OCI-LY7 (cell line): Measurements from ENCODE around the gene DIP2C. TPM values are rescaled to one million over a fixed set of nuclear protein-coding genes. Genes with fewer than 3 reads are reported as not detected.

Source experiments
- BruUV-seq: library from RNA; stranded (reverse); fragments of 400-500 nt; replicated peaks from 2 replicates; lab custom pipeline; 2021; lab: Mats Ljungman, UMichigan
- CTCF ChIA-PET: fragments of 300-600 bp; sonication (Branson Sonifier 250); formaldehyde crosslinking; loops from one replicate; lab custom pipeline; 2022; ENCODE audit warnings: antibody characterized with exemption; ENCODE audit not compliant: unreplicated experiment; lab: Charles Lee
- POLR2A ChIA-PET: fragments of 300-600 bp; sonication (Branson Sonifier 250); formaldehyde crosslinking; loops from one replicate; lab custom pipeline; 2022; ENCODE audit warnings: antibody characterized with exemption; lab: Charles Lee
- DNase-seq: peaks from one replicate; pipeline ENCODE4 v3.0.0-alpha.2; 2015; ENCODE audit warnings: low spot score
- H2AFZ ChIP-seq: fragments of 200-600 bp; sonication (generic), shearing (Covaris generic); 2 replicates; pipeline ENCODE4 v1.6.1; 2014; ENCODE audit warnings: mild to moderate bottlenecking, antibody characterized with exemption, low read length, moderate library complexity
- H3K27ac ChIP-seq: fragments of 200-600 bp; sonication (generic); 2 replicates; pipeline ENCODE4 v1.5.1; 2014; ENCODE audit warnings: mixed run types, low read depth, mild to moderate bottlenecking, moderate library complexity, low read length, inconsistent platforms; ENCODE audit not compliant: poor library complexity, severe bottlenecking
- H3K36me3 ChIP-seq: fragments of 200-600 bp; sonication (generic); 2 replicates; pipeline ENCODE4 v1.6.1; 2014; ENCODE audit warnings: mild to moderate bottlenecking, antibody characterized with exemption, low read length, moderate library complexity, mixed read lengths; ENCODE audit not compliant: insufficient read depth
- H3K4me1 ChIP-seq: fragments of 200-600 bp; sonication (generic); 2 replicates; pipeline ENCODE4 v1.5.1; 2014; ENCODE audit warnings: mild to moderate bottlenecking, low read length; ENCODE audit not compliant: insufficient read depth, poor library complexity, severe bottlenecking
- H3K4me2 ChIP-seq: fragments of 200-600 bp; sonication (generic); 2 replicates; pipeline ENCODE4 v1.6.1; 2014; ENCODE audit warnings: mild to moderate bottlenecking, low read length
- H3K4me3 ChIP-seq: fragments of 200-600 bp; sonication (generic); 2 replicates; pipeline ENCODE4 v1.5.1; 2014; ENCODE audit warnings: mild to moderate bottlenecking, low read depth, low read length; ENCODE audit not compliant: poor library complexity, severe bottlenecking
- H3K79me2 ChIP-seq: fragments of 200-600 bp; sonication (generic); 2 replicates; pipeline ENCODE4 v1.6.1; 2016; ENCODE audit warnings: low read depth, mild to moderate bottlenecking, low read length, moderate library complexity, mixed read lengths; ENCODE audit not compliant: insufficient read depth
- H3K9me2 ChIP-seq: fragments of 200-600 bp; sonication (generic); 2 replicates; pipeline ENCODE4 v1.6.1; 2016; ENCODE audit warnings: mild to moderate bottlenecking, low read length, mixed read lengths; ENCODE audit not compliant: insufficient read depth
- H3K9me3 ChIP-seq: fragments of 200-600 bp; sonication (generic); 2 replicates; pipeline ENCODE4 v1.6.1; 2014; ENCODE audit warnings: mild to moderate bottlenecking, mixed run types, low read length, mixed read lengths
- H4K20me1 ChIP-seq: fragments of 200-600 bp; sonication (generic); 2 replicates; pipeline ENCODE4 v1.6.1; 2014; ENCODE audit warnings: mild to moderate bottlenecking, antibody characterized with exemption, low read length, moderate library complexity, mixed read lengths; ENCODE audit not compliant: insufficient read depth
- EZH2phosphoT487 ChIP-seq: fragments of 200-600 bp; sonication (generic); IDR thresholded peaks from 2 replicates; pipeline ENCODE4 v1.6.1; 2018; ENCODE audit warnings: low read depth, borderline replicate concordance, mild to moderate bottlenecking, mixed run types, antibody characterized with exemption, low read length, moderate library complexity, mixed read lengths
- intact Hi-C: fragments of 100-400 bp; cut with micrococcal nuclease; formaldehyde crosslinking; loops from one replicate; pipeline ENCODE4 v1.10.0; 2022; ENCODE audit not compliant: unreplicated experiment
- total RNA-seq, 2 experiments: library from RNA; depleted of rRNA in 1 of 2; stranded (reverse); fragments of >200 nt in 1 of 2; shearing (Covaris generic) in 1 of 2; gene quantifications; 2 replicates each; pipeline ENCODE4 v1.2.3, GENCODE V29; 2014 to 2022
- TF ChIP-seq, protein P1 (sequence below): fragments of 200-600 bp; sonication (generic); conservative IDR thresholded peaks from 2 replicates; pipeline ENCODE4 v1.5.1; 2014; ENCODE audit warnings: mild to moderate bottlenecking, antibody characterized with exemption, low read length, moderate library complexity, mixed read lengths

DIP2C gene
- total RNA-seq, 2 experiments from 2014 or later = 10.9 to 29.5 TPM

DNA sequence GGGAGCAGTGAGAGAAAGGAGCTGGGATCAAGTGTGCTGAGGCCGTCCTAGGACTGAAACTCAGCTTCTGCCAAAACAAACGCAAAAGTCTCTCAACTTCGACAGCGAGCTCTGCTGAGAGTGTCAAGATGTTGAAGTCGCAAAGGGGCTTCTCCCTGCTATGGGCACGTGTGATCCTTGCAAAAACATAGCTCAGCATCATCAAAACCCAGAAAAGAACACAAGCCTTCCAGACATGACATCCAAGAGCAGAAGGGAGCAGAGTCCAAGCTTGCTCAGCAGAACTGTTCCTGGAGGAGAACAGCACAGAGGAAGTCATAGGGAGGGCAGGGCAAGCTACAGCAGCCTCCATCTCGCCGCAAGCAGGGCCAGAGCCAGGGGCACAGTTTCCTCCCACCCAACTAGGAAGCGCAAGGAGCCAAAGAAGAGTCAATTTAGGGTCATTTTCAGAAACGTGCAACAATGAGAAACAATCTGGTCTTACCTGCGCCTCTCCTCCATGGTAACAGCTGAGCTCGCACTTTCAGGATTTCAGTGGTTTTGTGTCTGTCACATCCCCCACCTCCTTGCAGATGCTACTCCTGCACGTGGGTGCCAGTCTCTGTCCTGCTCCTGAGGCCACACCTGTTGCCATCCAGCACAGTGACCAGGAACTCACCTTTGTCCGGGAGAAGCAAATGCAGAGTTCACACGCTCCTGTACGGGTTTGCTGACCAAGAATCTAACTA, 113.9 kb downstream of the DIP2C start:
- Histone ChIP-seq H2AFZ (no peak overlapping the region), H3K4me1 (peaks cover 4% of the 10 kb centered on the region), H3K27ac (no peak overlapping the region), H4K20me1 (no peaks in the 10 kb centered on the region), H3K4me3 (no peak overlapping the region), H3K79me2 (no peaks in the 10 kb centered on the region), H3K9me2 (no peaks in the 10 kb centered on the region), H3K36me3 (no peaks in the 10 kb centered on the region), H3K9me3 (no peaks in the 10 kb centered on the region), H3K4me2 (no peak overlapping the region)
- POLR2A ChIA-PET = interaction anchor here (0.6 kb wide), 1 partner anchor 27 kb away, joined by 3 read pairs; no protein-coding TSS in a partner anchor
- intact Hi-C loops = no loop called here
- CTCF ChIA-PET = no interaction called here
- BruUV-seq = no TSS peak
- DNase-seq = no peak
- TF ChIP-seq, protein P1, sequence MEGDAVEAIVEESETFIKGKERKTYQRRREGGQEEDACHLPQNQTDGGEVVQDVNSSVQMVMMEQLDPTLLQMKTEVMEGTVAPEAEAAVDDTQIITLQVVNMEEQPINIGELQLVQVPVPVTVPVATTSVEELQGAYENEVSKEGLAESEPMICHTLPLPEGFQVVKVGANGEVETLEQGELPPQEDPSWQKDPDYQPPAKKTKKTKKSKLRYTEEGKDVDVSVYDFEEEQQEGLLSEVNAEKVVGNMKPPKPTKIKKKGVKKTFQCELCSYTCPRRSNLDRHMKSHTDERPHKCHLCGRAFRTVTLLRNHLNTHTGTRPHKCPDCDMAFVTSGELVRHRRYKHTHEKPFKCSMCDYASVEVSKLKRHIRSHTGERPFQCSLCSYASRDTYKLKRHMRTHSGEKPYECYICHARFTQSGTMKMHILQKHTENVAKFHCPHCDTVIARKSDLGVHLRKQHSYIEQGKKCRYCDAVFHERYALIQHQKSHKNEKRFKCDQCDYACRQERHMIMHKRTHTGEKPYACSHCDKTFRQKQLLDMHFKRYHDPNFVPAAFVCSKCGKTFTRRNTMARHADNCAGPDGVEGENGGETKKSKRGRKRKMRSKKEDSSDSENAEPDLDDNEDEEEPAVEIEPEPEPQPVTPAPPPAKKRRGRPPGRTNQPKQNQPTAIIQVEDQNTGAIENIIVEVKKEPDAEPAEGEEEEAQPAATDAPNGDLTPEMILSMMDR = no peak
- TF ChIP-seq EZH2phosphoT487 = no peak

DNA sequence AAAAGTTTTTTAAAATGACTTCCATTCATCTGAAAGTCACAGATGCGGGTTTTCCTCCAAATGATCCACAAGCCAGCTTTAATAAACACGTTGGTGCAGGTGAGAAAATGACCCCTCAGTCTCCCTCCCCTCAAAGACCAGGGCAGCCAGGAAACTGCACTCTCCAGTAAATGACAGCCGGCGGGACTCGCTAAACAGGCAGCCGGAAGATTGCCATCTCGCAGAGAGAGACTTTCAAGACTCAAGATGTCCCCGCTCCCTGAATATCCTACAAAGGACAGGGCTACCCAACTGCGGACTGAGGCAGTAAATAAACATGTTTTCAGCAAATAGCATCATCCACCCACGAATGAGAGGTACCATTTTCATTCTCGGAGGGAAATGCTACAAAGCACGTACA, 116.8 kb downstream of the DIP2C start:
- Histone ChIP-seq H3K36me3 (no peaks in the 10 kb centered on the region), H4K20me1 (no peaks in the 10 kb centered on the region), H3K4me2 (peak overlapping the region; percentile 23; the same call in 1 of the 2 replicates), H3K27ac (no peak overlapping the region), H3K9me2 (no peaks in the 10 kb centered on the region), H2AFZ (no peak overlapping the region), H3K4me1 (peaks cover 4% of the 10 kb centered on the region), H3K9me3 (peaks cover 6% of the 10 kb centered on the region; the same call in 1 of the 2 replicates), H3K4me3 (no peak overlapping the region), H3K79me2 (no peaks in the 10 kb centered on the region)
- no peak for DNase-seq
- POLR2A ChIA-PET = interaction anchor here (0.8 kb wide), 1 partner anchor 14 kb away, joined by 9 read pairs; no protein-coding TSS in a partner anchor
- no TSS peak for BruUV-seq
- CTCF ChIA-PET = no interaction called here
- intact Hi-C loops = no loop called here
- TF ChIP-seq EZH2phosphoT487 = no peak
- TF ChIP-seq, protein P1 = no peak
